ENCODE data around the gene KISS1. TPM values are rescaled to one million over a fixed set of nuclear protein-coding genes. Genes with fewer than 3 reads are reported as not detected.
A peak's percentile ranks its signal among the peaks of the same experiment; 100 is the strongest.

Gene KISS1
- total RNA-seq, 1 experiment from 2014 or later = 0.35 TPM

DNA sequence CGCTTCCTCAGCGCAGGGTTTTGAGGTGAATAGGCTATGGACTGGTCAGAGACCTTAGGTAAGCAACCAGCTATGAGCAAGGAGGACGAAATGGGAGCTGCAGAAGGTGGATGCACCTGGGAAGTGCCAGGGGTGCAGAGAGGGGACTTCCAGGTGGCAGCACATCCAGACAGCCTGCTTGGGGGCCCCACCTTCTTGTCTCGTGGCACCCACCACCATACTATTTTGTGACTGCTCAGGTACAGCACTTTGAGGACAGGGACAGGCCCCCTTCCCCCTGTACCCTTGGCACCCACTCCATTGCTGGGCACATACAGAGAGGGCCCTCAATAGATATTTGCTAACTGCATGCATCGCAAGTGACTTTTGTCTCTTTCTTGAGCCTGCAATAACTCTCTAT is 777 bp upstream of the KISS1 start (continued):
- no peak for TF ChIP-seq JAZF1 (CRISPR knock-in tag; IDR thresholded peaks at IDR 0.05)
- TF ChIP-seq ZNF671 (CRISPR knock-in tag; IDR thresholded peaks at IDR 0.05) = no peak
- no peak for TF ChIP-seq ZNF423 (CRISPR knock-in tag; IDR thresholded peaks at IDR 0.05)
- TF ChIP-seq, protein P1, sequence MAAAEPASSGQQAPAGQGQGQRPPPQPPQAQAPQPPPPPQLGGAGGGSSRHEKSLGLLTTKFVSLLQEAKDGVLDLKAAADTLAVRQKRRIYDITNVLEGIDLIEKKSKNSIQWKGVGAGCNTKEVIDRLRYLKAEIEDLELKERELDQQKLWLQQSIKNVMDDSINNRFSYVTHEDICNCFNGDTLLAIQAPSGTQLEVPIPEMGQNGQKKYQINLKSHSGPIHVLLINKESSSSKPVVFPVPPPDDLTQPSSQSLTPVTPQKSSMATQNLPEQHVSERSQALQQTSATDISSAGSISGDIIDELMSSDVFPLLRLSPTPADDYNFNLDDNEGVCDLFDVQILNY (CRISPR knock-in tag; IDR thresholded peaks at IDR 0.05) = no peak
- no peak for TF ChIP-seq IRF2 (CRISPR knock-in tag; IDR thresholded peaks at IDR 0.05; ENCODE audit: borderline replicate concordance, low read depth)
- TF ChIP-seq, protein P2, sequence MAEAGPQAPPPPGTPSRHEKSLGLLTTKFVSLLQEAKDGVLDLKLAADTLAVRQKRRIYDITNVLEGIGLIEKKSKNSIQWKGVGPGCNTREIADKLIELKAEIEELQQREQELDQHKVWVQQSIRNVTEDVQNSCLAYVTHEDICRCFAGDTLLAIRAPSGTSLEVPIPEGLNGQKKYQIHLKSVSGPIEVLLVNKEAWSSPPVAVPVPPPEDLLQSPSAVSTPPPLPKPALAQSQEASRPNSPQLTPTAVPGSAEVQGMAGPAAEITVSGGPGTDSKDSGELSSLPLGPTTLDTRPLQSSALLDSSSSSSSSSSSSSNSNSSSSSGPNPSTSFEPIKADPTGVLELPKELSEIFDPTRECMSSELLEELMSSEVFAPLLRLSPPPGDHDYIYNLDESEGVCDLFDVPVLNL (CRISPR knock-in tag; IDR thresholded peaks at IDR 0.05; ENCODE audit: borderline replicate concordance, low read depth) = no peak
- TF ChIP-seq, protein P3, sequence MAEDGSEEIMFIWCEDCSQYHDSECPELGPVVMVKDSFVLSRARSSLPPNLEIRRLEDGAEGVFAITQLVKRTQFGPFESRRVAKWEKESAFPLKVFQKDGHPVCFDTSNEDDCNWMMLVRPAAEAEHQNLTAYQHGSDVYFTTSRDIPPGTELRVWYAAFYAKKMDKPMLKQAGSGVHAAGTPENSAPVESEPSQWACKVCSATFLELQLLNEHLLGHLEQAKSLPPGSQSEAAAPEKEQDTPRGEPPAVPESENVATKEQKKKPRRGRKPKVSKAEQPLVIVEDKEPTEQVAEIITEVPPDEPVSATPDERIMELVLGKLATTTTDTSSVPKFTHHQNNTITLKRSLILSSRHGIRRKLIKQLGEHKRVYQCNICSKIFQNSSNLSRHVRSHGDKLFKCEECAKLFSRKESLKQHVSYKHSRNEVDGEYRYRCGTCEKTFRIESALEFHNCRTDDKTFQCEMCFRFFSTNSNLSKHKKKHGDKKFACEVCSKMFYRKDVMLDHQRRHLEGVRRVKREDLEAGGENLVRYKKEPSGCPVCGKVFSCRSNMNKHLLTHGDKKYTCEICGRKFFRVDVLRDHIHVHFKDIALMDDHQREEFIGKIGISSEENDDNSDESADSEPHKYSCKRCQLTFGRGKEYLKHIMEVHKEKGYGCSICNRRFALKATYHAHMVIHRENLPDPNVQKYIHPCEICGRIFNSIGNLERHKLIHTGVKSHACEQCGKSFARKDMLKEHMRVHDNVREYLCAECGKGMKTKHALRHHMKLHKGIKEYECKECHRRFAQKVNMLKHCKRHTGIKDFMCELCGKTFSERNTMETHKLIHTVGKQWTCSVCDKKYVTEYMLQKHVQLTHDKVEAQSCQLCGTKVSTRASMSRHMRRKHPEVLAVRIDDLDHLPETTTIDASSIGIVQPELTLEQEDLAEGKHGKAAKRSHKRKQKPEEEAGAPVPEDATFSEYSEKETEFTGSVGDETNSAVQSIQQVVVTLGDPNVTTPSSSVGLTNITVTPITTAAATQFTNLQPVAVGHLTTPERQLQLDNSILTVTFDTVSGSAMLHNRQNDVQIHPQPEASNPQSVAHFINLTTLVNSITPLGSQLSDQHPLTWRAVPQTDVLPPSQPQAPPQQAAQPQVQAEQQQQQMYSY (CRISPR knock-in tag; IDR thresholded peaks at IDR 0.05) = no peak
- TF ChIP-seq CBFB (CRISPR knock-in tag; IDR thresholded peaks at IDR 0.05; ENCODE audit: low read depth) = no peak

DNA sequence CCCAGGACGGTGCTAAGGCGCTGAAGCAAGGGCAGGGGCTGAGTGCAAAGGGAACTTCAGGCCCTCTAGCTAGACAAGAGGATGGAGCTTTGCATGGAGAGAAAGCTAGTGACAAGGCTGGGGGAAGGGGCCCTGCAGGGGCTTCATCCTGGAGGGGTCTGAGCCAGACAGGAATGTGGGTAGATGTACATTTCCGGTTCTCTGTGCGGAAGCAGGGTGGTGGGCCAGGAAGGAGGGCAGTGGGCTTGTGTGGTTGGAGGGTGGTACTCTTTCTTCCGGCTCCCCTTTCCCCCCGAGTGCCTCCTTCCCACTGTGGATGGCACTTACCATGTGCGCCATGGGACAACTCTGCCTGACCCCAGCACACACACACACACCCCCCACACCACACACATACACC is 1.5 kb downstream of the KISS1 start:
- Mint-ChIP-seq H3K4me1 (peaks cover 20% of the 10 kb centered on the region), H3K9me3 (peaks cover 6% of the 10 kb centered on the region; the same call in 1 of the 2 replicates), H3K4me3 (no peak overlapping the region), H3K27ac (peak overlapping the region; percentile 28), H3K27me3 (ENCODE audit: low read depth) (peaks cover 33% of the 10 kb centered on the region), H3K36me3 (no peaks in the 10 kb centered on the region)
- ChIA-PET CTCF (interaction anchor here (1.7 to 1.8 kb wide), 2 partner anchors 13 to 32 kb away, joined by 9 to 13 read pairs; no protein-coding TSS in a partner anchor), POLR2A (no interaction called here)
- TF ChIP-seq NFE2L1 (CRISPR knock-in tag; IDR thresholded peaks at IDR 0.05) = 0 out of 2 replicates have a peak, but pooled peaks have one; percentile 37
- TF ChIP-seq, protein P4, sequence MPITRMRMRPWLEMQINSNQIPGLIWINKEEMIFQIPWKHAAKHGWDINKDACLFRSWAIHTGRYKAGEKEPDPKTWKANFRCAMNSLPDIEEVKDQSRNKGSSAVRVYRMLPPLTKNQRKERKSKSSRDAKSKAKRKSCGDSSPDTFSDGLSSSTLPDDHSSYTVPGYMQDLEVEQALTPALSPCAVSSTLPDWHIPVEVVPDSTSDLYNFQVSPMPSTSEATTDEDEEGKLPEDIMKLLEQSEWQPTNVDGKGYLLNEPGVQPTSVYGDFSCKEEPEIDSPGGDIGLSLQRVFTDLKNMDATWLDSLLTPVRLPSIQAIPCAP (CRISPR knock-in tag; IDR thresholded peaks at IDR 0.05) = no peak
- TF ChIP-seq ZNF423 (CRISPR knock-in tag; IDR thresholded peaks at IDR 0.05) = no peak
- TF ChIP-seq JUN (CRISPR knock-in tag; IDR thresholded peaks at IDR 0.05) = no peak
- no peak for ATAC-seq
- no peak for DNase-seq (ENCODE audit: low spot score)

DNA sequence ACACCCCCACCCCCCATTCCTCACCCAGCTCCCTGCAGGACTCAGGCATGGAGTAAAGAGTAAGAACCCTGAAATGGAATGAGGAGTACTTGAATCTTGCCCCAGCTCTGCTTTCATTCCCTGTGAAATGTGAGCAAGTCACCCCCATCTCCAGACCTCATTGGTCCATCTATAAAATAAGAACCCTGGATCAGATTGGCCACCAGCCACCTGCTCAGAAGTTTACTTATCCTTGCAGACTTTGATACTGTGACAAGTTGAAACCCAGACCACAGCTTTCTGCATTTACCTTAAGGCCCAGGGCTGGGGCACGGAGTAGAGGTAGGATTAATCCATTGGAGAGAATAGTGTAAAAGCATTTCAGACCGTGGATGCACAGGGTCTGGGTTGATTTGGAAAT is 2.2 kb downstream of the KISS1 start:
- TF ChIP-seq, protein P5, sequence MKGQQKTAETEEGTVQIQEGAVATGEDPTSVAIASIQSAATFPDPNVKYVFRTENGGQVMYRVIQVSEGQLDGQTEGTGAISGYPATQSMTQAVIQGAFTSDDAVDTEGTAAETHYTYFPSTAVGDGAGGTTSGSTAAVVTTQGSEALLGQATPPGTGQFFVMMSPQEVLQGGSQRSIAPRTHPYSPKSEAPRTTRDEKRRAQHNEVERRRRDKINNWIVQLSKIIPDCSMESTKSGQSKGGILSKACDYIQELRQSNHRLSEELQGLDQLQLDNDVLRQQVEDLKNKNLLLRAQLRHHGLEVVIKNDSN (CRISPR knock-in tag; IDR thresholded peaks at IDR 0.05) = no peak
- TF ChIP-seq FOXP1 (CRISPR knock-in tag; IDR thresholded peaks at IDR 0.05; ENCODE audit: borderline replicate concordance) = no peak
- no peak for TF ChIP-seq SMAD3 (CRISPR knock-in tag; IDR thresholded peaks at IDR 0.05; ENCODE audit: borderline replicate concordance)
- no peak for TF ChIP-seq FOXJ3 (CRISPR knock-in tag; IDR thresholded peaks at IDR 0.05; ENCODE audit: borderline replicate concordance)
- TF ChIP-seq ZNF671 (CRISPR knock-in tag; IDR thresholded peaks at IDR 0.05) = no peak
- TF ChIP-seq FOXK1 (CRISPR knock-in tag; IDR thresholded peaks at IDR 0.05) = no peak
- TF ChIP-seq SP1 (CRISPR knock-in tag; conservative IDR thresholded peaks at IDR 0.05) = no peak
- TF ChIP-seq, protein P6, sequence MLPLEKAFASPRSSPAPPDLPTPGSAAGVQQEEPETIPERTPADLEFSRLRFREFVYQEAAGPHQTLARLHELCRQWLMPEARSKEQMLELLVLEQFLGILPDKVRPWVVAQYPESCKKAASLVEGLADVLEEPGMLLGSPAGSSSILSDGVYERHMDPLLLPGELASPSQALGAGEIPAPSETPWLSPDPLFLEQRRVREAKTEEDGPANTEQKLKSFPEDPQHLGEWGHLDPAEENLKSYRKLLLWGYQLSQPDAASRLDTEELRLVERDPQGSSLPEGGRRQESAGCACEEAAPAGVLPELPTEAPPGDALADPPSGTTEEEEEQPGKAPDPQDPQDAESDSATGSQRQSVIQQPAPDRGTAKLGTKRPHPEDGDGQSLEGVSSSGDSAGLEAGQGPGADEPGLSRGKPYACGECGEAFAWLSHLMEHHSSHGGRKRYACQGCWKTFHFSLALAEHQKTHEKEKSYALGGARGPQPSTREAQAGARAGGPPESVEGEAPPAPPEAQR (CRISPR knock-in tag; IDR thresholded peaks at IDR 0.05) = no peak
- TF ChIP-seq TCF7 (CRISPR knock-in tag; IDR thresholded peaks at IDR 0.05; ENCODE audit: low read depth) = no peak
- TF ChIP-seq ESRRA (CRISPR knock-in tag; IDR thresholded peaks at IDR 0.05; ENCODE audit: borderline replicate concordance) = no peak
- TF ChIP-seq NFE2L1 (CRISPR knock-in tag; IDR thresholded peaks at IDR 0.05) = no peak
- TF ChIP-seq, protein P7, sequence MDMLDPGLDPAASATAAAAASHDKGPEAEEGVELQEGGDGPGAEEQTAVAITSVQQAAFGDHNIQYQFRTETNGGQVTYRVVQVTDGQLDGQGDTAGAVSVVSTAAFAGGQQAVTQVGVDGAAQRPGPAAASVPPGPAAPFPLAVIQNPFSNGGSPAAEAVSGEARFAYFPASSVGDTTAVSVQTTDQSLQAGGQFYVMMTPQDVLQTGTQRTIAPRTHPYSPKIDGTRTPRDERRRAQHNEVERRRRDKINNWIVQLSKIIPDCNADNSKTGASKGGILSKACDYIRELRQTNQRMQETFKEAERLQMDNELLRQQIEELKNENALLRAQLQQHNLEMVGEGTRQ (CRISPR knock-in tag; IDR thresholded peaks at IDR 0.05) = no peak
- TF ChIP-seq TP53 (CRISPR knock-in tag; IDR thresholded peaks at IDR 0.05) = no peak
- Mint-ChIP-seq H3K9me3 (peaks cover 6% of the 10 kb centered on the region; the same call in 1 of the 2 replicates), H3K27me3 (ENCODE audit: low read depth) (peaks cover 40% of the 10 kb centered on the region), H3K27ac (no peak overlapping the region), H3K36me3 (no peaks in the 10 kb centered on the region), H3K4me3 (no peak overlapping the region), H3K4me1 (peaks cover 20% of the 10 kb centered on the region)
- ATAC-seq = no peak
- POLR2A ChIA-PET = no interaction called here
- CTCF ChIA-PET = interaction anchor here (1.7 to 1.8 kb wide), 2 partner anchors 13 to 32 kb away, joined by 9 to 13 read pairs; no protein-coding TSS in a partner anchor
- no peak for DNase-seq (ENCODE audit: low spot score)
